NCI-H345 treated with DMSO at 0.1 percent for 48 hours (cell line): Measurements from ENCODE around the gene CREB3L2.

Source experiments
- DNase-seq: peaks from one replicate; lab custom pipeline; 2025; ENCODE audit not compliant: unreplicated experiment; lab: John Stamatoyannopoulos, UW

Gene CREB3L2

GRCh38 chr7:137953665-137954470, 48.0 kb downstream of the CREB3L2 start:
- DNase-seq = peak; percentile 35

GRCh38 chr7:137953043-137953664, 48.7 kb downstream of the CREB3L2 start:
- no peak for DNase-seq

GRCh38 chr7:137952426-137952805, 49.5 kb downstream of the CREB3L2 start:
- no peak for DNase-seq

GRCh38 chr7:137951700-137952425, 50.0 kb downstream of the CREB3L2 start:
- DNase-seq = no peak

GRCh38 chr7:137950967-137951366, 50.9 kb downstream of the CREB3L2 start:
- no peak for DNase-seq

- no peak for DNase-seq
Measured at GRCh38 chr7:137950263-137950621, 51.6 kb downstream of the CREB3L2 start.

GRCh38 chr7:137949416-137950262, 52.2 kb downstream of the CREB3L2 start:
- no peak for DNase-seq

- DNase-seq = no peak
Measured at GRCh38 chr7:137948845-137949330, 53.0 kb downstream of the CREB3L2 start.

- DNase-seq = no peak
Measured at GRCh38 chr7:137948083-137948844, 53.6 kb downstream of the CREB3L2 start.

GRCh38 chr7:137947046-137947445, 54.8 kb downstream of the CREB3L2 start:
- no peak for DNase-seq

GRCh38 chr7:137946011-137946410, 55.9 kb downstream of the CREB3L2 start:
- no peak for DNase-seq

GRCh38 chr7:137944168-137944567, 57.7 kb downstream of the CREB3L2 start:
- DNase-seq = no peak

- no peak for DNase-seq
Measured at GRCh38 chr7:137943132-137943551, 58.7 kb downstream of the CREB3L2 start.

GRCh38 chr7:137942484-137943115, 59.3 kb downstream of the CREB3L2 start:
- DNase-seq = no peak

GRCh38 chr7:137940656-137941518, 61.0 kb downstream of the CREB3L2 start:
- no peak for DNase-seq

GRCh38 chr7:137940218-137940617, 61.7 kb downstream of the CREB3L2 start:
- no peak for DNase-seq

- DNase-seq = no peak
Measured at GRCh38 chr7:137937202-137937560, 64.7 kb downstream of the CREB3L2 start.

GRCh38 chr7:137936509-137937201, 65.2 kb downstream of the CREB3L2 start:
- no peak for DNase-seq
